Hepatocyte (in vitro differentiated cells): Measurements from ENCODE around the gene ADAMTSL4. TPM values are rescaled to one million over a fixed set of nuclear protein-coding genes. Genes with fewer than 3 reads are reported as not detected.
A peak's percentile ranks its signal among the peaks of the same experiment; 100 is the strongest.

ENCODE experiments used
- DNase-seq: peaks from one replicate; pipeline ENCODE4 v3.0.0-alpha.2; 2016; ENCODE audit warnings: low spot score
- H2AFZ ChIP-seq: fragments of 200-600 bp; sonication (generic); 2 replicates; pipeline ENCODE4 v1.6.0; 2016; ENCODE audit warnings: antibody characterized with exemption, mild to moderate bottlenecking
- H3K27ac ChIP-seq: fragments of 200-600 bp; sonication (generic); 2 replicates; pipeline ENCODE4 v1.5.1; 2016; ENCODE audit warnings: mild to moderate bottlenecking
- H3K27me3 ChIP-seq: fragments of 200-600 bp; sonication (generic); 2 replicates; pipeline ENCODE4 v1.6.1; 2016
- H3K36me3 ChIP-seq: fragments of 200-600 bp; sonication (generic); replicated peaks from 2 replicates; pipeline ENCODE4 v1.5.1; 2016; ENCODE audit warnings: low read depth; ENCODE audit not compliant: insufficient read depth
- H3K4me1 ChIP-seq: fragments of 200-600 bp; sonication (generic); 2 replicates; pipeline ENCODE4 v1.5.1; 2016; ENCODE audit warnings: mild to moderate bottlenecking, moderate library complexity; ENCODE audit not compliant: insufficient read depth
- H3K4me2 ChIP-seq: fragments of 200-600 bp; sonication (generic); 2 replicates; pipeline ENCODE4 v1.6.0; 2016
- H3K4me3 ChIP-seq: fragments of 200-600 bp; sonication (generic); 2 replicates; pipeline ENCODE4 v1.5.1; 2016; ENCODE audit warnings: mild to moderate bottlenecking
- H3K79me2 ChIP-seq: fragments of 200-600 bp; sonication (generic); 2 replicates; pipeline ENCODE4 v1.6.0; 2017; ENCODE audit warnings: mild to moderate bottlenecking
- H3K9me2 ChIP-seq: fragments of 200-600 bp; sonication (generic); replicated peaks from 2 replicates; pipeline ENCODE4 v1.6.0; 2017; ENCODE audit warnings: mild to moderate bottlenecking; ENCODE audit not compliant: insufficient read depth
- H3K9me3 ChIP-seq: fragments of 200-600 bp; sonication (generic); 2 replicates; pipeline ENCODE4 v1.5.1; 2016; ENCODE audit warnings: low read depth, mild to moderate bottlenecking
- H4K20me1 ChIP-seq: fragments of 200-600 bp; sonication (generic); 2 replicates; pipeline ENCODE4 v1.6.0; 2016; ENCODE audit warnings: mild to moderate bottlenecking; ENCODE audit not compliant: insufficient read depth, poor library complexity, severe bottlenecking
- EZH2 ChIP-seq: fragments of 200-600 bp; sonication (generic); IDR thresholded peaks from 2 replicates; pipeline ENCODE4 v1.6.1; 2016; ENCODE audit warnings: antibody characterized with exemption, mild to moderate bottlenecking, borderline replicate concordance
- EZH2phosphoT487 ChIP-seq: fragments of 200-600 bp; sonication (generic); IDR thresholded peaks from one replicate; pipeline ENCODE4 v1.6.1; 2018; ENCODE audit warnings: antibody characterized with exemption, mild to moderate bottlenecking, low read depth, moderate library complexity; ENCODE audit not compliant: unreplicated experiment, severe bottlenecking
- WGBS: methylation state at CpG from one replicate; pipeline ENCODE4 v1.1.6; 2016; ENCODE audit warnings: low lambda C conversion rate; ENCODE audit errors: missing lambda C conversion rate; 5-methylcytosine and 5-hydroxymethylcytosine counted together
- polyA plus RNA-seq: library from polyadenylated mRNA; unstranded; fragments of >200 nt; fragmentation: Nextera tagmentation; extraction: Ambion mirVana; gene quantifications from 2 replicates; pipeline ENCODE4 v1.2.1, GENCODE V29; 2016
- total RNA-seq: library from RNA; depleted of rRNA; stranded (reverse); fragments of >200 nt; gene quantifications from 2 replicates; pipeline ENCODE4 v1.2.3, GENCODE V29; 2014
- TF ChIP-seq, protein P1 (sequence below): fragments of 200-600 bp; sonication (generic); IDR thresholded peaks from 2 replicates; pipeline ENCODE4 v1.5.1; 2016; ENCODE audit warnings: antibody characterized with exemption, mild to moderate bottlenecking; ENCODE audit not compliant: poor library complexity

ADAMTSL4 gene
- total and polyA plus RNA-seq, 2 experiments from 2014 or later, result 8.1 to 19.7 TPM

DNA sequence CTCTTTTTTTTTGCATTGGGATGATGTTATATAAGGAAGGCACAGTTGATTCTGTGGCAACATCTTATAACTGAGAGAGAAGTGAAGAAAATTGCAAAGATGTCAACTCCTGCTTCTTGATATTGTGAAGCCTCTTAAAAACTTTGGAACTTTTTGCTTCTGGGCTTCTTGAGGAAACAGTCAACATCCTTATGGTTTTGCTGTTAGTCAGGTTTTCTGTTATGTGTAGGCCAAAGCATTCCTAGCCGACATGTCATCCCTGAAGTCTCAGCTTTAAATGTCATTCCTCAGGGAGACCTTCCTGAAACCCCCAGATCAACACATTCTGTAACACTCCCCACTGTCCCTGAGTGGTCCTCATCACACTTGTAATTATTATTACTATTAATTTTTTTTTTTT, 21.0 kb upstream of the ADAMTSL4 start:
- WGBS, result 59% methylated on average over 1 of the region's 1 CpG
- Histone ChIP-seq H3K27ac (no peak overlapping the region), H3K79me2 (no peaks in the 10 kb centered on the region), H3K36me3 (no peaks in the 10 kb centered on the region), H4K20me1 (no peaks in the 10 kb centered on the region), H3K27me3 (no peaks in the 10 kb centered on the region), H3K9me3 (no peaks in the 10 kb centered on the region), H3K4me3 (no peak overlapping the region), H2AFZ (no peak overlapping the region), H3K4me2 (no peak overlapping the region), H3K4me1 (peaks cover 6% of the 10 kb centered on the region), H3K9me2 (no peaks in the 10 kb centered on the region)
- no peak for DNase-seq
- TF ChIP-seq, protein P1, sequence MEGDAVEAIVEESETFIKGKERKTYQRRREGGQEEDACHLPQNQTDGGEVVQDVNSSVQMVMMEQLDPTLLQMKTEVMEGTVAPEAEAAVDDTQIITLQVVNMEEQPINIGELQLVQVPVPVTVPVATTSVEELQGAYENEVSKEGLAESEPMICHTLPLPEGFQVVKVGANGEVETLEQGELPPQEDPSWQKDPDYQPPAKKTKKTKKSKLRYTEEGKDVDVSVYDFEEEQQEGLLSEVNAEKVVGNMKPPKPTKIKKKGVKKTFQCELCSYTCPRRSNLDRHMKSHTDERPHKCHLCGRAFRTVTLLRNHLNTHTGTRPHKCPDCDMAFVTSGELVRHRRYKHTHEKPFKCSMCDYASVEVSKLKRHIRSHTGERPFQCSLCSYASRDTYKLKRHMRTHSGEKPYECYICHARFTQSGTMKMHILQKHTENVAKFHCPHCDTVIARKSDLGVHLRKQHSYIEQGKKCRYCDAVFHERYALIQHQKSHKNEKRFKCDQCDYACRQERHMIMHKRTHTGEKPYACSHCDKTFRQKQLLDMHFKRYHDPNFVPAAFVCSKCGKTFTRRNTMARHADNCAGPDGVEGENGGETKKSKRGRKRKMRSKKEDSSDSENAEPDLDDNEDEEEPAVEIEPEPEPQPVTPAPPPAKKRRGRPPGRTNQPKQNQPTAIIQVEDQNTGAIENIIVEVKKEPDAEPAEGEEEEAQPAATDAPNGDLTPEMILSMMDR, result no peak
- TF ChIP-seq EZH2 (no peak), EZH2phosphoT487 (no peak)

DNA sequence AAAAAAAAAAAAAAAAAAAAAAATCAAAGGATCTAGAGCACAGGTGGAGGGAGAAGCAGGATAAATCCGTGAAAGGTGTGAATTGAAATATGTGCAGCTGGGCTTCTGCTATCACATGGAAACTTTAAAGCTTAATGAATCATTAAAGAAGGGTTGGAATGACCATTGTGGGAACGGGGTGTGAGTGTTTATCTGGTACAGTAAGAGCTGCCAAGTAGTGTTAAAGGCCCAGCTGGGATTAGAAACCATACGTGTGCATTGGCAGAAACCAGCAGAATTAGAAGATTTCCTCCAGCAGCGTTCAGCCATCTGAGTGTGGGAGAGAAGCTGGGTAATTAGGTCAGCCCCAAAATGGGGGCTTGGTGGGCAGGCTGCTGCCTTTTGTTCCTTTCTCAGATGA, 20.2 kb upstream of the ADAMTSL4 start:
- no peak for DNase-seq

DNA sequence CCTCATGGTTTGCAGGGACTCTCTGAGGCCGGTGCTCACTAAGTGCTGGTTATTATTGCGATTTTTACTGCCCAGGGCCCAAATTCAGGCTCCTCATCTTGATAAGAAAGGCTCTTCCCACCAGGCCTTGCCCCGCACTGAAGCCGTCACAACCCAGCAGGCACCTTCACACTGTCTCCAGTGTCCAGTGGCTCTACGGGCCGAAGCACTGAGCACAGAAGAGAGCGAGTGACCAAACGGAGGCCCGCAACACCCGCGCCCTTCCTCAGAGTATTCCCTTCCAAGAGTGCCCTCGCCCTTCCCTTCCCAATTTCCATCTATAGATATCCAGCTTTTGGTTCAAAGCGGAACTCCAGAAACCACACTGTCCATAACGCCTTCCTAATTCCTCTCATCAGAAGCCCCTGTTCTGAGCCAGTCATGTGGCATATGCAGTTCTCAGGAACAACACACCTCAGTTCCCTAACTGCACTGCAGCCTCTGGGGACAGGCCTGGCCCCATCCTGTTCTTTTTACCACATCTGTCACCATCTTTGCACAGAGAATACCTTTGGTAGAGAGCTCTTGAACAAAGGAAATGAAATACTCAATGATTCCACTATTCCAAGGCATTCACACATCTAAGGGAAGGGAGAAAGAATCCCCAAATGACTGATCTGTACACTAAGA, 18.6 kb upstream of the ADAMTSL4 start:
- H2AFZ ChIP-seq, result no peak overlapping the region
- no peak overlapping the region for H3K4me2 ChIP-seq
- H3K36me3 ChIP-seq, result no peaks in the 10 kb centered on the region
- H3K27me3 ChIP-seq, result no peaks in the 10 kb centered on the region
- H3K27ac ChIP-seq, result no peak overlapping the region
- H3K4me1 ChIP-seq, result peaks cover 6% of the 10 kb centered on the region
- H3K9me2 ChIP-seq, result no peaks in the 10 kb centered on the region
- no peak overlapping the region for H3K4me3 ChIP-seq
- no peaks in the 10 kb centered on the region for H4K20me1 ChIP-seq
- TF ChIP-seq EZH2phosphoT487 (no peak), EZH2 (no peak)
- TF ChIP-seq, protein P1, result no peak
- H3K9me3 ChIP-seq, result no peaks in the 10 kb centered on the region
- WGBS, result 93% methylated on average over 14 of the region's 14 CpGs
- DNase-seq, result no peak
- H3K79me2 ChIP-seq, result no peaks in the 10 kb centered on the region

More for the DNA sequence above, 20.2 kb upstream of the ADAMTSL4 start:
- Histone ChIP-seq H3K4me3 (no peak overlapping the region), H3K27ac (peak overlapping the region; percentile 16), H2AFZ (no peak overlapping the region), H3K27me3 (no peaks in the 10 kb centered on the region), H3K9me2 (no peaks in the 10 kb centered on the region), H3K36me3 (no peaks in the 10 kb centered on the region), H3K4me2 (no peak overlapping the region), H4K20me1 (no peaks in the 10 kb centered on the region), H3K79me2 (no peaks in the 10 kb centered on the region), H3K4me1 (peaks cover 6% of the 10 kb centered on the region), H3K9me3 (no peaks in the 10 kb centered on the region)
- TF ChIP-seq EZH2phosphoT487, result no peak
- TF ChIP-seq, protein P1, result no peak
- 49% methylated on average over 4 of the region's 4 CpGs for WGBS

DNA sequence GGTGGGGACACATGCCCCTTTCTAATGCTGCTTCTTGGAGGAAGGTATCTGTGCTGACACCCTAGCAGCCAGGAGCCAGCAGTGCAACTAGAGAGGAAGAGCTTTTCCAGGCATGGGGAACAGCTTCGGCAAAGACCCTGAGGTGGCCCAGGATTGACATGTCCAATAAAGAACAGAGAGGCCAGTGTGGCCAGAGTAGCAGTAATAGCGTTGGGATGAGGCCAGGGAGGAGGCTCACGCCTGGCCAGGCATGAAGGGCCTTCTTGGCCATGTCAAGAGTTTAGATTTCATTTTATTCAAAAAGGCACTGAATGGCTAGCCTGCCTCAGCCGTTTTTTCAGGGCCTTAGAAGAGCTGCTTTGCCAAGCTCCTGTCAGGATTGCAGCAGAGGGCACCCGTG, 16.3 kb upstream of the ADAMTSL4 start:
- TF ChIP-seq EZH2 (no peak), EZH2phosphoT487 (no peak)
- TF ChIP-seq, protein P1, result no peak
- Histone ChIP-seq H2AFZ (no peak overlapping the region), H3K36me3 (no peaks in the 10 kb centered on the region), H3K9me2 (no peaks in the 10 kb centered on the region), H3K27ac (peak overlapping the region; percentile 73), H3K79me2 (no peaks in the 10 kb centered on the region), H3K4me3 (no peak overlapping the region), H3K4me1 (peaks cover 6% of the 10 kb centered on the region), H3K9me3 (no peaks in the 10 kb centered on the region), H3K27me3 (no peaks in the 10 kb centered on the region), H4K20me1 (no peaks in the 10 kb centered on the region), H3K4me2 (peak overlapping the region; percentile 68)
- DNase-seq, result no peak
- WGBS, result 69% methylated on average over 5 of the region's 5 CpGs
